Fibroblast of lung (primary cell): ENCODE results near the gene UHRF1. TPM values are rescaled to one million over a fixed set of nuclear protein-coding genes. Genes with fewer than 3 reads are reported as not detected.

Source experiments
- DNase-seq, 2 donors: peaks; one replicate each; pipeline versions ENCODE4 v3.0.0 to v3.0.0-alpha.2; 2010; ENCODE audit warnings: low read depth in 2 of 2
- H2AFZ ChIP-seq: 2 replicates; pipeline ENCODE4 v1.5.1; 2012; ENCODE audit warnings: low read length, control low read depth, inconsistent platforms
- H3K27ac ChIP-seq: 2 replicates; pipeline ENCODE4 v1.5.1; 2011; ENCODE audit warnings: low read length, control low read depth; ENCODE audit not compliant: insufficient read depth
- H3K27me3 ChIP-seq: 2 replicates; pipeline ENCODE4 v1.5.1; 2011; ENCODE audit warnings: mild to moderate bottlenecking, low read length; ENCODE audit not compliant: control insufficient read depth, insufficient read depth
- H3K36me3 ChIP-seq: 2 replicates; pipeline ENCODE4 v1.5.1; 2011; ENCODE audit warnings: low read length; ENCODE audit not compliant: control insufficient read depth, insufficient read depth
- H3K4me1 ChIP-seq: 2 replicates; pipeline ENCODE4 v1.5.1; 2011; ENCODE audit warnings: low read length; ENCODE audit not compliant: control insufficient read depth, insufficient read depth; ENCODE audit errors: extremely low read depth
- H3K4me2 ChIP-seq: 2 replicates; pipeline ENCODE4 v1.5.1; 2011; ENCODE audit warnings: low read length, control low read depth; ENCODE audit not compliant: insufficient read depth; ENCODE audit errors: extremely low read depth
- H3K4me3 ChIP-seq, 4 experiments: fragments of 200-600 bp in 1 of 4; sonication (generic) in 1 of 4; replicated peaks in 1 of 4; 2 replicates each; pipeline ENCODE4 v1.5.1; 2011 to 2016; ENCODE audit warnings: low read length in 4 of 4, low read depth in 3 of 4, mild to moderate bottlenecking in 3 of 4, control low read depth in 2 of 4, inconsistent platforms in 1 of 4, mixed read lengths in 1 of 4; ENCODE audit not compliant: insufficient read depth in 1 of 4; ENCODE audit errors: control extremely low read depth in 1 of 4
- H3K79me2 ChIP-seq: 2 replicates; pipeline ENCODE4 v1.5.1; 2012; ENCODE audit warnings: mild to moderate bottlenecking, low read length, inconsistent platforms; ENCODE audit not compliant: control insufficient read depth, insufficient read depth
- H3K9ac ChIP-seq: 2 replicates; pipeline ENCODE4 v1.5.1; 2011; ENCODE audit warnings: mild to moderate bottlenecking, low read length, control low read depth; ENCODE audit not compliant: insufficient read depth
- H3K9me3 ChIP-seq: 2 replicates; pipeline ENCODE4 v1.5.1; 2012; ENCODE audit warnings: low read depth, low read length; ENCODE audit not compliant: control insufficient read depth, insufficient read depth
- H4K20me1 ChIP-seq: 2 replicates; pipeline ENCODE4 v1.5.1; 2011; ENCODE audit warnings: low read length; ENCODE audit not compliant: control insufficient read depth, insufficient read depth; ENCODE audit errors: extremely low read depth
- CTCF ChIP-seq, 2 donors: IDR thresholded peaks in 1 of 2; conservative IDR thresholded peaks in 1 of 2; 1 replicate in 1 of 2; 2 replicates in 1 of 2; pipeline ENCODE4 v1.5.1; 2011 to 2012; ENCODE audit warnings: low read length in 2 of 2, control low read depth in 1 of 2, inconsistent platforms in 1 of 2, low read depth in 1 of 2, mild to moderate bottlenecking in 1 of 2
- EZH2 ChIP-seq: IDR thresholded peaks from 2 replicates; pipeline ENCODE4 v1.5.1; 2012; ENCODE audit warnings: low read length, control low read depth, mild to moderate bottlenecking; ENCODE audit errors: missing control alignments
- polyA plus RNA-seq, 2 donors: library from polyadenylated mRNA; depleted of rRNA in 1 of 2; stranded (reverse) in 1 of 2; unstranded in 1 of 2; fragments of >200 nt; gene quantifications; 2 replicates each; pipeline ENCODE4 v1.2.1, GENCODE V29; 2011 to 2012; ENCODE audit warnings: missing spikeins in 1 of 2
- total RNA-seq: library from RNA; depleted of rRNA; stranded (reverse); fragments of >200 nt; gene quantifications from 2 replicates; pipeline ENCODE4 v1.2.1, GENCODE V29; 2014

Gene UHRF1
- total and polyA plus RNA-seq, 2 donors (not counting 1 experiment from before 2014, with no cell fraction given): 11.6 to 15.0 TPM

GRCh38 chr19:4986471-4986891 lies 77.2 kb downstream of the UHRF1 start:
- H4K20me1 ChIP-seq: no peaks in the 10 kb centered on the region
- no peak overlapping the region for H3K27ac ChIP-seq
- H3K4me1 ChIP-seq: peaks cover 16% of the 10 kb centered on the region
- TF ChIP-seq EZH2 (no peak), CTCF (conservative IDR thresholded peaks at IDR 0.05 in 1 of 2, IDR thresholded peaks at IDR 0.05 in 1 of 2; ENCODE audit: low read depth in 1 of 2, low read length in 2 of 2) (no peak)
- DNase-seq: no peak
- H3K4me3 ChIP-seq: no peak overlapping the region
- no peak overlapping the region for H2AFZ ChIP-seq
- no peaks in the 10 kb centered on the region for H3K9me3 ChIP-seq
- no peaks in the 10 kb centered on the region for H3K27me3 ChIP-seq
- H3K9ac ChIP-seq: no peak overlapping the region
- H3K36me3 ChIP-seq: no peaks in the 10 kb centered on the region
- H3K4me2 ChIP-seq: no peak overlapping the region
- H3K79me2 ChIP-seq: peaks cover 45% of the 10 kb centered on the region

GRCh38 chr19:4987256-4987655 lies 78.0 kb downstream of the UHRF1 start:
- no peak overlapping the region for H3K4me3 ChIP-seq
- peaks cover 48% of the 10 kb centered on the region for H3K79me2 ChIP-seq
- DNase-seq: peak in 1 of 2 donors; percentile 45
- peaks cover 16% of the 10 kb centered on the region for H3K4me1 ChIP-seq
- H3K36me3 ChIP-seq: no peaks in the 10 kb centered on the region
- H3K9me3 ChIP-seq: no peaks in the 10 kb centered on the region
- no peak overlapping the region for H3K9ac ChIP-seq
- no peak overlapping the region for H3K27ac ChIP-seq
- no peaks in the 10 kb centered on the region for H3K27me3 ChIP-seq
- no peak for TF ChIP-seq EZH2
- TF ChIP-seq CTCF (conservative IDR thresholded peaks at IDR 0.05 in 1 of 2, IDR thresholded peaks at IDR 0.05 in 1 of 2; ENCODE audit: low read depth in 1 of 2, low read length in 2 of 2): no peak
- no peak overlapping the region for H2AFZ ChIP-seq
- H3K4me2 ChIP-seq: no peak overlapping the region
- H4K20me1 ChIP-seq: no peaks in the 10 kb centered on the region

GRCh38 chr19:4987692-4988370 lies 78.5 kb downstream of the UHRF1 start:
- peak in 1 of 2 donors; percentile 46 for DNase-seq
- TF ChIP-seq CTCF (conservative IDR thresholded peaks at IDR 0.05 in 1 of 2, IDR thresholded peaks at IDR 0.05 in 1 of 2; ENCODE audit: low read depth in 1 of 2, low read length in 2 of 2): no peak
- no peaks in the 10 kb centered on the region for H4K20me1 ChIP-seq
- H3K9me3 ChIP-seq: no peaks in the 10 kb centered on the region
- no peak overlapping the region for H3K4me2 ChIP-seq
- H3K9ac ChIP-seq: no peak overlapping the region
- H3K4me3 ChIP-seq: peak overlapping the region in 1 of 4 experiments; percentile 1
- H3K4me1 ChIP-seq: peaks cover 16% of the 10 kb centered on the region
- H3K27me3 ChIP-seq: no peaks in the 10 kb centered on the region
- no peak overlapping the region for H2AFZ ChIP-seq
- H3K79me2 ChIP-seq: peaks cover 48% of the 10 kb centered on the region
- peak overlapping the region; percentile 50 for H3K27ac ChIP-seq
- no peaks in the 10 kb centered on the region for H3K36me3 ChIP-seq
